Ovary (tissue), 9 donors: ENCODE data around the gene AMBRA1. TPM values are rescaled to one million over a fixed set of nuclear protein-coding genes. Genes with fewer than 3 reads are reported as not detected.

Source experiments
- DNase-seq, 5 donors: peaks; one replicate each; pipeline ENCODE4 v3.0.0-alpha.2; 2019 to 2020
- H3K27ac ChIP-seq, 2 donors: fragments of 200-600 bp; one replicate each; pipeline versions ENCODE4 v1.5.1 to v1.8.0; 2019 to 2022
- H3K27me3 ChIP-seq: fragments of 200-600 bp; one replicate; pipeline ENCODE4 v1.8.0; 2022
- H3K36me3 ChIP-seq: fragments of 200-600 bp; sonication (generic); one replicate; pipeline ENCODE4 v1.5.1; 2019
- H3K4me1 ChIP-seq: one replicate; pipeline ENCODE4 v1.8.1; 2013; ENCODE audit warnings: mild to moderate bottlenecking, moderate library complexity; ENCODE audit not compliant: insufficient read depth
- H3K4me3 ChIP-seq: fragments of 200-600 bp; sonication (generic); one replicate; pipeline ENCODE4 v1.5.1; 2017
- H3K9me3 ChIP-seq, 2 donors: fragments of 200-600 bp in 1 of 2; sonication (generic) in 1 of 2; one replicate each; pipeline versions ENCODE4 v1.5.1 to v1.8.1; 2013 to 2019; ENCODE audit warnings: mild to moderate bottlenecking in 1 of 2, moderate library complexity in 1 of 2
- EP300 ChIP-seq: sonication (generic); formaldehyde crosslinking; IDR thresholded peaks from one replicate; pipeline ENCODE4 v1.6.1; 2017; ENCODE audit warnings: antibody characterized with exemption
- POLR2A ChIP-seq: fragments of 450-650 bp; IDR thresholded peaks from one replicate; pipeline ENCODE4 v1.6.1; 2017; ENCODE audit warnings: antibody characterized with exemption, mild to moderate bottlenecking, moderate library complexity
- WGBS, 3 donors: extraction: QIAGEN DNeasy Blood & Tissue Kit in 1 of 3; methylation state at CpG; one replicate each; pipeline versions ENCODE4 v1.1.5 to v1.1.7; 2013 to 2017; 5-methylcytosine and 5-hydroxymethylcytosine counted together
- intact Hi-C, 4 donors: fragments of 100-400 bp; cut with DNase I; formaldehyde crosslinking; loops; one replicate each; pipeline versions ENCODE4 v1.11.0 to v1.15.1; 2022 to 2023
- polyA plus RNA-seq, 2 donors: library from polyadenylated mRNA; stranded (reverse); fragments of 200-250 nt in 1 of 2; fragments of 350-450 nt in 1 of 2; fragmentation: Illumina TruSeq in 1 of 2; extraction: RNeasy Lipid Tissue Mini Kit (QIAGEN cat#74804) in 1 of 2; gene quantifications; one replicate each; pipeline ENCODE4 v1.2.3, GENCODE V29; 2013 to 2014
- total RNA-seq, 7 donors: library from RNA; depleted of rRNA in 2 of 7; stranded (reverse); fragments of >200 nt in 2 of 7; fragmentation: NEBNext Ultra II Directional in 3 of 7; extraction: Animal tissue kit (Norgen Biotek cat#: 25700) in 3 of 7; gene quantifications; one replicate each; pipeline versions ENCODE4 v1.1.0 to v1.2.4, GENCODE V29; 2016 to 2023
- TF ChIP-seq, protein P1 (sequence below), 3 donors: fragments of 450-650 bp in 2 of 3; fragments of 200-600 bp in 1 of 3; IDR thresholded peaks; one replicate each; pipeline versions ENCODE4 v1.5.1 to v1.8.0; 2016 to 2022; ENCODE audit warnings: antibody characterized with exemption in 3 of 3, mild to moderate bottlenecking in 1 of 3
- donor health status: DM: no; HTN: no; CAD: no; lungs with moderate emphysema.
- donor health status: DM: no; HTN: no; CAD: no.
- donor health status: Bipolar disorder and iron deficiency.
- donor health status: DM: yes; HTN: yes; CAD: no.
- donor health status: DM: no; HTN: no; CAD: no.
- donor health status: DM: yes; HTN: yes; CAD: no.

Gene AMBRA1
- total and polyA plus RNA-seq, 9 donors = 18.7 to 38.1 (median 30.1) TPM

DNA sequence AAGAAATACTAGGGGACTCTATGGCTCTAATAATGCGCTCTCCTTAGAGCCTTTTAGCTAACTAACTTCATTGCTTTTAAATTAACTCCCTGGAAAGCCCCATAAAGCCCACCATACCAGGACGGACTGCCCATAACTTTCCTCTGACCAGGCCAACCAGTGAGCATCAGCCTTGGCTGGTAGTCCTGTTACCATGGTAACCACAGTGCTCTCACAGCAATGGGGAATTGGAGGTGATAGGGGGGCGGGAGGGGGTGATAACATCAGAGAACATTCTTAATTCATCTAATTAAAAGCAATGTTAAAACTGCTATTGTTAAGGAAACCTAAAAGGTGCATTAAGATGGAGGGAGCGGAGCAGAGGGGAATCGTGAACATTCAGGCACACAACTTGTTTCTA, 175.1 kb downstream of the AMBRA1 start:
- DNase-seq = no peak
- whole genome bisulfite sequencing, 3 donors = 91 to 94% (median 92%) methylated on average over 5 of the region's 5 CpGs
- intact Hi-C loops = no loop called here
- Histone ChIP-seq H3K4me1 (no peaks in the 10 kb centered on the region), H3K4me3 (no peak overlapping the region), H3K9me3 (no peaks in the 10 kb centered on the region), H3K27ac (no peak overlapping the region), H3K36me3 (no peaks in the 10 kb centered on the region), H3K27me3 (no peaks in the 10 kb centered on the region)
- TF ChIP-seq POLR2A (no peak), EP300 (no peak)
- TF ChIP-seq, protein P1, sequence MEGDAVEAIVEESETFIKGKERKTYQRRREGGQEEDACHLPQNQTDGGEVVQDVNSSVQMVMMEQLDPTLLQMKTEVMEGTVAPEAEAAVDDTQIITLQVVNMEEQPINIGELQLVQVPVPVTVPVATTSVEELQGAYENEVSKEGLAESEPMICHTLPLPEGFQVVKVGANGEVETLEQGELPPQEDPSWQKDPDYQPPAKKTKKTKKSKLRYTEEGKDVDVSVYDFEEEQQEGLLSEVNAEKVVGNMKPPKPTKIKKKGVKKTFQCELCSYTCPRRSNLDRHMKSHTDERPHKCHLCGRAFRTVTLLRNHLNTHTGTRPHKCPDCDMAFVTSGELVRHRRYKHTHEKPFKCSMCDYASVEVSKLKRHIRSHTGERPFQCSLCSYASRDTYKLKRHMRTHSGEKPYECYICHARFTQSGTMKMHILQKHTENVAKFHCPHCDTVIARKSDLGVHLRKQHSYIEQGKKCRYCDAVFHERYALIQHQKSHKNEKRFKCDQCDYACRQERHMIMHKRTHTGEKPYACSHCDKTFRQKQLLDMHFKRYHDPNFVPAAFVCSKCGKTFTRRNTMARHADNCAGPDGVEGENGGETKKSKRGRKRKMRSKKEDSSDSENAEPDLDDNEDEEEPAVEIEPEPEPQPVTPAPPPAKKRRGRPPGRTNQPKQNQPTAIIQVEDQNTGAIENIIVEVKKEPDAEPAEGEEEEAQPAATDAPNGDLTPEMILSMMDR (IDR thresholded peaks at IDR 0.05) = no peak

GRCh38 chr11:46417711-46418110, 176.1 kb downstream of the AMBRA1 start:
- H3K9me3 ChIP-seq = no peaks in the 10 kb centered on the region
- H3K4me1 ChIP-seq = no peaks in the 10 kb centered on the region
- intact Hi-C loops = no loop called here
- no peak for TF ChIP-seq EP300
- TF ChIP-seq, protein P1 (IDR thresholded peaks at IDR 0.05) = no peak
- no peak for TF ChIP-seq POLR2A
- no peaks in the 10 kb centered on the region for H3K27me3 ChIP-seq
- no peak overlapping the region for H3K4me3 ChIP-seq
- no peaks in the 10 kb centered on the region for H3K36me3 ChIP-seq
- H3K27ac ChIP-seq = no peak overlapping the region
- 85 to 86% (median 86%) methylated on average over 7 of the region's 7 CpGs for WGBS, 3 donors
- DNase-seq = no peak

GRCh38 chr11:46414879-46415278, 178.9 kb downstream of the AMBRA1 start:
- intact Hi-C loops = no loop called here
- no peaks in the 10 kb centered on the region for H3K9me3 ChIP-seq
- 64 to 66% (median 64%) methylated on average over 3 of the region's 3 CpGs for WGBS, 3 donors
- no peaks in the 10 kb centered on the region for H3K36me3 ChIP-seq
- no peak overlapping the region for H3K4me3 ChIP-seq
- no peak for DNase-seq
- H3K27me3 ChIP-seq = no peaks in the 10 kb centered on the region
- H3K4me1 ChIP-seq = no peaks in the 10 kb centered on the region
- H3K27ac ChIP-seq = no peak overlapping the region
- TF ChIP-seq EP300 (no peak), POLR2A (no peak)
- TF ChIP-seq, protein P1 (IDR thresholded peaks at IDR 0.05) = no peak

DNA sequence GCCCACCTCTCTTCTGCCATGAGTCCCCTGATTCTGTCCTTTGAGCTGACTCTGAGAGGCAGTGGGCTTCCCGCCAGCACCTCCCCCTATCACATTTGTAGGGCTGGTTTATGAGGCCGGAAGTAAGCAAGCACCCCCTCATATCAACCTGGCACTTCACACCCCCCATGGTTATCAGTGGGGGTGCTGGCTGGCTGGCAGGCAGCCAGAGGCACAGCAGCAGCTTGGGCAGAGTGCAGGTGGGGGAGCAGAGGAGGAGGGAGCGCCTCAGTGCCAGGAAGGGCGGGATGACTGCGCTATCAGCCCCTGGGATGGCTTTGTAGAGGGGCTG, 179.4 kb downstream of the AMBRA1 start:
- TF ChIP-seq, protein P1 (IDR thresholded peaks at IDR 0.05) = no peak
- TF ChIP-seq POLR2A = no peak
- TF ChIP-seq EP300 = no peak
- DNase-seq = no peak
- Histone ChIP-seq H3K27ac (no peak overlapping the region), H3K27me3 (no peaks in the 10 kb centered on the region), H3K4me3 (no peak overlapping the region), H3K9me3 (no peaks in the 10 kb centered on the region), H3K4me1 (no peaks in the 10 kb centered on the region), H3K36me3 (no peaks in the 10 kb centered on the region)
- 85 to 98% (median 90%) methylated on average over 5 of the region's 5 CpGs for WGBS, 3 donors
- intact Hi-C loops = no loop called here
